CMK (cell line): ENCODE measurements around the gene ZEB1.
A peak's percentile ranks its signal among the peaks of the same experiment; 100 is the strongest.
"Not testable (repeated sequence)": the region's sequence is repeated elsewhere in the genome, so short reads cannot be mapped to it uniquely, and the experiment has no call there.

Source experiments
- DNase-seq: peaks from one replicate; pipeline ENCODE4 v3.0.0-alpha.2; 2010; ENCODE audit warnings: low read depth

ZEB1 gene

GRCh38 chr10:31372439-31372838, 53.4 kb downstream of the ZEB1 start:
- no peak for DNase-seq

DNA sequence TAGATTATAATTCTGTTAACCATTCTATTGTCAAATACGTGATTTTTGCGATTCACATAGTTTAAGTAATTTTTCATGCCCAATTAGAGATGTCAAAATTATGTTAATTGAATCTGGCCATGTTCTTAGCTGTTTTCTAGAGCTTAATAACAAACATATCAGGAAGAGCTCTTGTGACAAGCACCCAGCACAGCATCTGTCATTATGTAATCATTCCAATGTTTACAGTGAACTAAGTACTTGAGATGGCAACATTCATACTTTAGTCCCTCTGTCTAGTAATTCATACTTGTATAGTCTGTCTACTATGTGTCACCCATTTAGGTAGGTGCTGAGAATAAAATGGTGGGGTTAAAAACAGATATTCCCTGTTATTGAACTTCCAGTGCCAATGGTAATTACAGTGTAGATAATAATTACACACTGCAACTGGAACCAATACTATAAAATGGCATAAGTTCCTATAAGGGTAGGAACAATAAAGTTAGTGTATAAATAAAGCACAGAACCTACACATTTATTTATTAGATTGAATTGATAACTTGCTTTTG, 55.2 kb downstream of the ZEB1 start:
- no peak for DNase-seq

GRCh38 chr10:31381171-31381570, 62.2 kb downstream of the ZEB1 start:
- DNase-seq: no peak

GRCh38 chr10:31381766-31382316, 62.8 kb downstream of the ZEB1 start:
- DNase-seq: no peak

- DNase-seq: no peak
Measured at GRCh38 chr10:31383810-31384588, 65.0 kb downstream of the ZEB1 start.

DNA sequence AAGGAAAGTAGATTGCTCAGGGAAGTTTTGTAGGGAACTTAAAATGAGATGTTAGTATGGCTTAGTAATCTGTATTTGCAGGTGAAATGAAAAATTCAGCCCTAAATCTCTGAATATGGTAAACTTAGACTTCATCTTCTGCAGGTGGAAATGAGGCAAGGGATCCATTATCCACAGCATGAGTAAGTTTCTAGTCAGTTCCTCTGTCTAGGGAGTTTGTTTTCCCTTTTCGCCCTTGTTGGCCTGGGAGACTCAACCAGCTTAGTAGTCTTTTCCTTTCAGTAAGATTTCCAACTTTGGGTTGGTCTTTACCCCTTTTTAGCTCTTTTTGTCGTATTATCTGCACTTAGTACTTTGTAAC, 65.6 kb downstream of the ZEB1 start:
- no peak for DNase-seq

- no peak for DNase-seq
Measured at GRCh38 chr10:31390804-31391203, 71.8 kb downstream of the ZEB1 start.

DNA sequence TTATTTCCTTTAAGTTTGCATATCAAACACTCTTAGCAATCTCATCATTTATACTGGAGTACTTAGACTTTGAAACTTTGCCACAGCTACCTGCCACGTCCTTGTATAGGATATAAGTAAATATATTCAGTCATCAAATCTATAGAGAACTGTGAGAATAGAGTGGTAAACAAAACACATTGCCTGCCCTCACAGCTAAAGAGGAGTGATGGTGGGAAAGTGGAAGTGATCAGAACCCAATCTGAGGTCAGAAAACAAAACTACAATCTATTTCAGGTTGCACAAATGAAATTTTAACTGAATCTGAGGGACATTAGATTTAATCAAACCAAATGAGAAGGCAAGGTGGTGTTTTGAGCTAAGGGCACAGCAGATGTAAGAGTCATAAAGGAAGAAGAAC, 74.8 kb downstream of the ZEB1 start:
- DNase-seq: no peak

DNA sequence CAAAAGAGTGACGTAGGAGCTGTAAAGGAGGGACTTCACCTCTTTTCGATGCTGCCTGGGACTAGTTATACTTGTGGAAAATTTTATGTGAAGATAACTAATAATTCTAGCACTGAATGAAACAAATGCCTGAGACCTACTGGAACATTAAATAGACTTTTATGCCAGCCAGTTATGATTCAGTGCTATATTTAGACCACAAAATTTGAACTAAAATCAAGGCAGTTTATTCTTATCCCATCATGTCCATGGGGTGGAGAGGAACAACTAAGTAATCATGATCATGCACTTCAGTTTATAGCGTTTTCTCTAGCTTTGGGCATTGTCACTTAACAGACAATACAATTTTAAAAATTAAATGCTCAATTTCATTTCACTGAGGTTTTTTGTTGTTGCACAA, 76.7 kb downstream of the ZEB1 start:
- DNase-seq: no peak

DNA sequence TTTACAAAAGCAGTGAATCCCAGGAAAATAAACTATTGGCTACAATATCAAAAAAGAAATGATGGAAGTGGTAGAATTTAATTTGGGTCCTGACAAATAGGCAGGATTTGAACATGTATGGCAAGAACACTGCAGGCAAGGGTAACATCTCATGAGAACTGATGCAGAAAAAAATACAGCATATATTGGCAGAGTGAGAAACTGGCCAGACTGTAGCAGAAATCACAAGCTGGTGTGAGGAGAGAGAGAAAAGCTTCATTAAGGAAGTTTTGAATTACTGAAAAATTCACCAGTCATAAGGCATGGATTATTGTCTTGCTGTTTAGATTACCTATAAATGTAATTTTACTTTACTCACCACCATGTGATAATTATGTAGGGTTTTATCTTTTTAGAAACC, 77.4 kb downstream of the ZEB1 start:
- DNase-seq: no peak

GRCh38 chr10:31397852-31398251, 78.8 kb downstream of the ZEB1 start:
- DNase-seq: no peak

DNA sequence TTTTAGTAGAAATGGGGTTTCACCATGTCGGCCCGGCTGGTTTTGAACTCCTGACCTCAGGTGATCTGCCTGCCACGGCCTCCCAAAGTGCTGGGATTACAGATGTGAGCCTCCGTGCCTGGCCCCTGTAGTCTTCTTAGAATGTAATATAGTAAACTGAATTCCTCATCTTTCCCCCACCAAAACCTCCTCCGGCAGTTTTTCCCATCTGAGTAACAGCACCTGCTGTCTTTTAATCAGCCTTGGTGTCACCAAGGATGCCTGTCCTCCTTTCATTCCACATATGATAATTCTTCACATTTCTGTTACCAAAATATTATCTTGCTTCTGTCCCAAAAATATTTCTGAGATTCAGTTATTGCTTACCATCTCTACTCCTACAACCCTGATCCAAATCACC, 80.2 kb downstream of the ZEB1 start:
- no peak for DNase-seq

- DNase-seq: no peak
Measured at GRCh38 chr10:31399631-31400030, 80.6 kb downstream of the ZEB1 start.

- DNase-seq: no peak
Measured at GRCh38 chr10:31401287-31401686, 82.3 kb downstream of the ZEB1 start.

DNA sequence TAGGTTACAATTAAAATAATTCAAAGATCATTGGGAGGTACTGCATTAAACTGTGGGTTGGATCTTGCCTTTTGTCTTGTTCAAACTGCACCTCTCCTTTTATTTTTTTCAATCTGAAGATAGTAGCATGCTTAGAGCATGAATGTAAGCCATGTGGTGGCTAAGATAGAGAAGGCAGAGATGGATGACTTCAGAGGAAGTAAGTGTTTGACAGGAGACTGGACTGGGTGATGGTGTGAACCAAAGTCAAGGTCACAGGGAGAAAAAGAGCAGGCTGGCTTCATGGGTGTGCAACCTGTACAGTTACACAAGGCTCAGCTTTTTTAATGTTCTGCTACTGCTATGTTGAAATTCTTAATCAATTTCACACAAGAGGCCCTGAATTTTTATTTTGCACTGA, 85.6 kb downstream of the ZEB1 start:
- DNase-seq: peak; percentile 32

- not testable (repeated sequence) for DNase-seq
Measured at GRCh38 chr10:31405829-31406228, 86.8 kb downstream of the ZEB1 start.

GRCh38 chr10:31412397-31412796, 93.4 kb downstream of the ZEB1 start:
- DNase-seq: not testable (repeated sequence)

DNA sequence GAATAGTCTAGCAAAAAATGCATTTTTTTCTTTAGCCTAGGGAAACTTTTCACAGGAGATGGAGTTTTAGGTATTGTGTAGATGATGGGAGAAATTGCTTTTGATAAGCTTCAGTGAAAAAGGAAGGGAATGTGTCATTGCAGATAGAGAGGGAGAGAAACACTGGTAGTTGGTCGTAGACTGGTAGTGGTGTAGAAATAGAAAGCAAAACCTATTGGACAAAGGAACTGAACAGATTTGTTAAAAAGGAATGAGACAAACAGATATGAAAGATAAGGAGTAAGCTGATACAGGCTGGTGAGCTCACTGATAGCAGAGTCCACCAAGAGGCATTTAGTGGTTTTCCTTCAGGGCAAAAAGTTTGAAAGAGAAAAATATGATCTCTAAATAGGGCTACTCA, 94.3 kb downstream of the ZEB1 start:
- no peak for DNase-seq

GRCh38 chr10:31418481-31418880, 99.5 kb downstream of the ZEB1 start:
- no peak for DNase-seq

DNA sequence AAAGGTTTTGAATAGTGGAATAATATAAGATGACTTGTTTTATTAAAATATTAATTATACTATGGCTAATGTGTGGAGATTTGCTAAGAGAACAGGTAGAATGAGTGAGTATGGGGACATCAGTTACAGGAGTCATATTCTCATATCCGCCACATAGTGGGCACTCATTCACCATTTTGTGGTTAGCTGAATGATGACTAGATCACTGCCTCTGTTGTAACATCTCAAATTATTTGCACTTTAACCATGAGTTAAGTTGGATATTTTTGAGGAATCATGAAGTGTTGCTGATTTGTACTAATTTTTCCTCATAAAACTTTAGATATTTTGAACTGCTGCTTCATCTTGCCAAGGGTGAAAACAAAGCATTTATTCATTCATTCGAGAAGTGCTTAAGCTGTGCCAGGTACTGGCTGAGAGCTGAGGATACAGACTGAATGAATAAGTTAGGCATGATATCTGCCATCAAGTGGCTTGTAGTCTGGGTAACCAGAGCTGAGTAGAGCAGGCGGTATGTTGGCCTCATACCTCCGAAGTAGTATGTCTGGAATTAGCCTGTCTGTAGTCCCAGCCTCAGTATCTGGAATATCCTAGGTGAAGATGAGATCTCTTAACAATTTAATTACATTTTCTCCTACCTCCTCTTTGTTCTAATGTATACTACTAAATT, 100.5 kb downstream of the ZEB1 start:
- DNase-seq: no peak

DNA sequence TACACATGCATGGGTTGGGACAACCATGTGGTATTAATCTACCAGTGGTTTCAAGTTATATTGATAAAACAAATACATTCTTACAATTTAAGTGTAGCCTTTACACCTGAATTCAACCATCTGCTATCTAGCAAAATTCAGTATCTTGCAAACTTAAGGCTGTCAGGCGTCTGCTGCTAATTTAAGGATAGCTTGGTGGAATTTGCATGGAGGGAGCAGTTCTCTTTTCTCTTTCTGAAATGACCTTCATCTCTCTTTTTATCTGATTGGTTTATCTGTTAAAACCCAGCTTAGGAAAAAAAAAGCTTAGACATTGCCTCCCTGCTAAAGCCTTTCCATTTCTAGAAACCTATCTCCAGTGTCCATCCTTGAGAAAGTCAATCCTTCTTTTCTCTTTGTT, 102.3 kb downstream of the ZEB1 start:
- DNase-seq: no peak

DNA sequence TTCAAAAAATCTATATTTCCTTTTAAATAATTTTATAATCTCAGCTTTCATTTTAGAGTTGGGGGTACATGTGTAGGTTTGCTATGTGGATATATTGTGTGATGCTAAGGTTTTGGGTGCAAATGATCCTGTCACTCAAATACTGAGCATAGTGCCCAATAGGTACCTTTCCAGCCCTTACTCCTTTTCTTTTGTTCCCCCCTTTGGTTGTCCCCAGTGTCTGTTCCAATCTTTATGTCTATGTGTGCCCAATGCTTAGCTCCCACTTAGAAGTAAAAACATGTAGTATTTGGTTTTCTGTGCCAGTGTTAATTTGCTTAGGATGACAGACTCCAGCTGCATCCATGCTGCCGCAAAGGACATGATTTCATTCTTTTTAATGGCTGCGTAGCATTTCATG, 103.6 kb downstream of the ZEB1 start:
- DNase-seq: no peak

GRCh38 chr10:31424473-31424872, 105.5 kb downstream of the ZEB1 start:
- no peak for DNase-seq
